Progenitor cell of endocrine pancreas (in vitro differentiated cells): ENCODE data around the gene GNAI3. TPM values are rescaled to one million over a fixed set of nuclear protein-coding genes. Genes with fewer than 3 reads are reported as not detected.

ENCODE experiments used
- DNase-seq: peaks from one replicate; pipeline ENCODE4 v3.0.0; 2021; ENCODE audit warnings: low spot score; ENCODE audit not compliant: unreplicated experiment
- H3K27ac Mint-ChIP-seq: 2 replicates; pipeline ENCODE4 v1.8.0; 2021; ENCODE audit warnings: mild to moderate bottlenecking, moderate library complexity, mixed read lengths
- H3K27me3 Mint-ChIP-seq: 2 replicates; pipeline ENCODE4 v1.8.0; 2021; ENCODE audit warnings: mixed read lengths
- H3K36me3 Mint-ChIP-seq: 2 replicates; pipeline ENCODE4 v1.8.0; 2022; ENCODE audit warnings: mixed read lengths; ENCODE audit not compliant: insufficient read depth
- H3K4me1 Mint-ChIP-seq: 2 replicates; pipeline ENCODE4 v1.8.0; 2021; ENCODE audit warnings: low read depth, mixed read lengths
- H3K4me3 Mint-ChIP-seq: 2 replicates; pipeline ENCODE4 v1.8.0; 2021; ENCODE audit warnings: low read depth, mild to moderate bottlenecking, moderate library complexity, mixed read lengths
- H3K9me3 Mint-ChIP-seq: 2 replicates; pipeline ENCODE4 v1.8.0; 2021; ENCODE audit warnings: low read depth, mixed read lengths
- CTCF ChIP-seq: fragments of 200-600 bp; sonication (generic); IDR thresholded peaks from one replicate; pipeline ENCODE4 v1.5.0; 2021; ENCODE audit warnings: antibody characterized with exemption, mild to moderate bottlenecking; ENCODE audit not compliant: unreplicated experiment
- total RNA-seq: library from RNA; stranded (reverse); gene quantifications from 2 replicates; pipeline ENCODE4 v1.2.1, GENCODE V29; 2021

Gene GNAI3
- total RNA-seq, 1 donor from 2014 or later, result 10.0 TPM

GRCh38 chr1:109517337-109517736, 31.1 kb upstream of the GNAI3 start:
- no peak overlapping the region for H3K4me3 Mint-ChIP-seq
- no peak for DNase-seq
- H3K27me3 Mint-ChIP-seq, result peaks cover 25% of the 10 kb centered on the region
- no peak overlapping the region for H3K27ac Mint-ChIP-seq
- no peaks in the 10 kb centered on the region for H3K9me3 Mint-ChIP-seq
- no peaks in the 10 kb centered on the region for H3K36me3 Mint-ChIP-seq
- H3K4me1 Mint-ChIP-seq, result peaks cover 14% of the 10 kb centered on the region
- TF ChIP-seq CTCF, result no peak

GRCh38 chr1:109521002-109521951, 27.1 kb upstream of the GNAI3 start:
- no peak for DNase-seq
- Mint-ChIP-seq H3K27ac (no peak overlapping the region), H3K4me3 (no peak overlapping the region), H3K4me1 (peaks cover 10% of the 10 kb centered on the region), H3K27me3 (peaks cover 27% of the 10 kb centered on the region), H3K9me3 (no peaks in the 10 kb centered on the region), H3K36me3 (no peaks in the 10 kb centered on the region)
- TF ChIP-seq CTCF, result no peak

- TF ChIP-seq CTCF, result no peak
- H3K27ac Mint-ChIP-seq, result no peak overlapping the region
- no peak overlapping the region for H3K4me3 Mint-ChIP-seq
- H3K36me3 Mint-ChIP-seq, result no peaks in the 10 kb centered on the region
- no peak for DNase-seq
- H3K27me3 Mint-ChIP-seq, result peaks cover 33% of the 10 kb centered on the region
- no peaks in the 10 kb centered on the region for H3K9me3 Mint-ChIP-seq
- H3K4me1 Mint-ChIP-seq, result peaks cover 10% of the 10 kb centered on the region
Measured at GRCh38 chr1:109522026-109522425, 26.4 kb upstream of the GNAI3 start.

- no peaks in the 10 kb centered on the region for H3K9me3 Mint-ChIP-seq
- no peak for DNase-seq
- H3K27ac Mint-ChIP-seq, result no peak overlapping the region
- no peak for TF ChIP-seq CTCF
- peaks cover 44% of the 10 kb centered on the region for H3K27me3 Mint-ChIP-seq
- H3K36me3 Mint-ChIP-seq, result no peaks in the 10 kb centered on the region
- no peak overlapping the region for H3K4me3 Mint-ChIP-seq
- H3K4me1 Mint-ChIP-seq, result peaks cover 10% of the 10 kb centered on the region
Measured at GRCh38 chr1:109523706-109524105, 24.7 kb upstream of the GNAI3 start.

GRCh38 chr1:109527098-109527811, 21.2 kb upstream of the GNAI3 start:
- no peaks in the 10 kb centered on the region for H3K36me3 Mint-ChIP-seq
- peaks cover 4% of the 10 kb centered on the region for H3K4me1 Mint-ChIP-seq
- no peaks in the 10 kb centered on the region for H3K9me3 Mint-ChIP-seq
- no peak overlapping the region for H3K27ac Mint-ChIP-seq
- H3K27me3 Mint-ChIP-seq, result peaks cover 38% of the 10 kb centered on the region
- no peak for TF ChIP-seq CTCF
- no peak for DNase-seq
- no peak overlapping the region for H3K4me3 Mint-ChIP-seq
